ENCODE data around the gene RPRM. TPM values are rescaled to one million over a fixed set of nuclear protein-coding genes. Genes with fewer than 3 reads are reported as not detected.

RPRM gene
- total RNA-seq, 1 donor from 2014 or later, result 101 TPM

Small RNA genes within 50 kb of the gene (small RNA-seq; reads per million reads assigned to genes)
- gene RF00275 (ENCODE audit: low replicate concordance), result not detected
